ENCODE results near the gene AXIN1.

AXIN1 gene

DNA sequence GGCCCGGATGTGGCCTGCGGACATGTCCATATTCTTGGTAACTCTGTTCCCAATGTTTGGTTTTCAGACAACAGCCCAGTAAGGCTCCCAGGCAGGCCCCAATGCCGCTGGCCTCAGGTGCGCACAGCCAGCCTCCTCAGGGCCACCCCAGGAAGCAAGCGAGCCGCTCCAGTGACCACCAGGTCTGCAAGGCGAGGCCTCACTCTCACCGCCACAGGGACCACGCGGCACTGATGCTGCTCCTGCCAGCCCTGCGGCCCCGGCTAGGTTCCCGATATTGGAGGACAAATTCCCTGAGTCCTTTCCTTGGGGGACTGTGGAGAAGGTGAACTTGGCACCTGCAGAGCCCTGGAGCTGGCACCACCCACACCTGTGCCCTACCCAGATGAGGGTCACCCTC is 50.6 kb downstream of the AXIN1 start:
- no peaks in the 10 kb centered on the region for H3K27me3 Mint-ChIP-seq (ENCODE audit: low read depth)
- H3K27ac Mint-ChIP-seq, result no peak overlapping the region
- H3K4me3 Mint-ChIP-seq, result no peak overlapping the region
- peaks cover 4% of the 10 kb centered on the region for H3K36me3 Mint-ChIP-seq (ENCODE audit: low read depth)
- H3K9me3 Mint-ChIP-seq, result no peaks in the 10 kb centered on the region
- H3K4me1 Mint-ChIP-seq (ENCODE audit: low read depth), result no peaks in the 10 kb centered on the region

DNA sequence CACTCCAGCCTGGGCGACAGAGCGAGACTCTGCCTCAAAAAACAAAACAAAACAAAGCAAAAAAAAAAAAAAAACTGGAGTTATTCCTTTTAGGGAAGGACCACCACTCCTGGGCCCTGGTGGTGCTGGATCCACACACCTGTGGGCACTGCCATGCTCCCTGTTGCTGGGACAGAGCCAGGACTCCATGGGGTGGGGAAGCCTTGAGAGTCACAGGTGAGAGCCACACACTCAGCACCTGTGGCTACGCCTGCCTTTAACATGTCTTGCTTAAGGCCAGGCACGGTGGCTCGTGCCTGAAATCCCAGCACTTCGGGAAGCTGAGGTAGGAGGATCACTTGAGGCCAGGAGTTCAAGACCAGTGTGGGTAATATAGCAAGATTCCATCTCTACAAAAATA is 51.3 kb downstream of the AXIN1 start:
- Mint-ChIP-seq H3K9me3 (no peaks in the 10 kb centered on the region), H3K36me3 (ENCODE audit: low read depth) (peaks cover 4% of the 10 kb centered on the region)

DNA sequence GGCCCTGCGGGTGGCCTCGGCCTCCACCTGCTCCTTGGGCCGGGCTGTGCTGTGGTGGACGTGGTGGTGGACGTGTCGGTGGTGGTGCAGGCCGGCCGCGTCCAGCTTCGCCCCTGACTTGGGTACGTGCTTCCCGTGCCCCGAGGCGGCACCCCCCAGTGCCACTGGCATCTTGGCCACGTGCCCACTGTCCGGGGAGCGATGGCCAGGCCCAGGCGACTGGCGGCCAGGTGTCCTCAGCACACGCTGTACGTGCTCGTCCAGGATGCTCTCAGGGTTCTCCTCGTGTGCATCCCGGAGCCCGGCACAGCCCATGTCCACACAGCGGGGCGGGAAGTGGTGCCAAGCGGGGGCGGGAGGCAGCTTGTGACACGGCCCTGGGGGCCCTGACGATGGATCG is 54.7 kb downstream of the AXIN1 start:
- Mint-ChIP-seq H3K4me1 (ENCODE audit: low read depth) (no peaks in the 10 kb centered on the region), H3K27me3 (ENCODE audit: low read depth) (no peaks in the 10 kb centered on the region), H3K9me3 (no peaks in the 10 kb centered on the region), H3K4me3 (no peak overlapping the region), H3K27ac (no peak overlapping the region), H3K36me3 (ENCODE audit: low read depth) (peaks cover 1% of the 10 kb centered on the region)

More for the DNA sequence above, 51.3 kb downstream of the AXIN1 start:
- Mint-ChIP-seq H3K4me3 (no peak overlapping the region), H3K27me3 (ENCODE audit: low read depth) (no peaks in the 10 kb centered on the region), H3K27ac (peak overlapping the region; percentile 4), H3K4me1 (ENCODE audit: low read depth) (no peaks in the 10 kb centered on the region)

- Mint-ChIP-seq H3K9me3 (no peaks in the 10 kb centered on the region), H3K27me3 (ENCODE audit: low read depth) (no peaks in the 10 kb centered on the region), H3K36me3 (ENCODE audit: low read depth) (peaks cover 1% of the 10 kb centered on the region), H3K4me1 (ENCODE audit: low read depth) (no peaks in the 10 kb centered on the region), H3K4me3 (no peak overlapping the region), H3K27ac (no peak overlapping the region)
Measured at GRCh38 chr16:296806-297510, 55.6 kb downstream of the AXIN1 start.

DNA sequence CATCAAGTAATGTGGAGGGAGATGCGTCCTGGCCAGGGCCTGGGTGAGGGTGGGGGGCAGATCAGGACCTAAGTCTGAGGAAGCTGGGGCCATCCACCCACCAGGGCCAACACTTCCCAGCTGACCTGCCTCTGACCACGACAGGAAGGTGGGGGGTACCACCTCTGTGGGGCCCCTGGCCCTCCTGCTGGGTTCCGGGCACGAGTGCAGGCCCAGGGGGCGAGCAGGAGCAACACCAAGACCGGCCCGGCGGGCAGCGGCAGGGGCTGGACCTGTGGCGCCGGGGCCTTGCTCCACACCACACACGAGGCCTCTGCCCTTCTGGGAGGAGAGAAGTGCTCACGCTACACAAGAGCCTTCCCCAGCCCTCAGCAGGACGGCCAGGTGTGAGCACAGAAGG is 56.2 kb downstream of the AXIN1 start:
- Mint-ChIP-seq H3K27ac (no peak overlapping the region), H3K27me3 (ENCODE audit: low read depth) (no peaks in the 10 kb centered on the region), H3K4me3 (no peak overlapping the region), H3K4me1 (ENCODE audit: low read depth) (no peaks in the 10 kb centered on the region), H3K9me3 (no peaks in the 10 kb centered on the region), H3K36me3 (ENCODE audit: low read depth) (peaks cover 1% of the 10 kb centered on the region)

DNA sequence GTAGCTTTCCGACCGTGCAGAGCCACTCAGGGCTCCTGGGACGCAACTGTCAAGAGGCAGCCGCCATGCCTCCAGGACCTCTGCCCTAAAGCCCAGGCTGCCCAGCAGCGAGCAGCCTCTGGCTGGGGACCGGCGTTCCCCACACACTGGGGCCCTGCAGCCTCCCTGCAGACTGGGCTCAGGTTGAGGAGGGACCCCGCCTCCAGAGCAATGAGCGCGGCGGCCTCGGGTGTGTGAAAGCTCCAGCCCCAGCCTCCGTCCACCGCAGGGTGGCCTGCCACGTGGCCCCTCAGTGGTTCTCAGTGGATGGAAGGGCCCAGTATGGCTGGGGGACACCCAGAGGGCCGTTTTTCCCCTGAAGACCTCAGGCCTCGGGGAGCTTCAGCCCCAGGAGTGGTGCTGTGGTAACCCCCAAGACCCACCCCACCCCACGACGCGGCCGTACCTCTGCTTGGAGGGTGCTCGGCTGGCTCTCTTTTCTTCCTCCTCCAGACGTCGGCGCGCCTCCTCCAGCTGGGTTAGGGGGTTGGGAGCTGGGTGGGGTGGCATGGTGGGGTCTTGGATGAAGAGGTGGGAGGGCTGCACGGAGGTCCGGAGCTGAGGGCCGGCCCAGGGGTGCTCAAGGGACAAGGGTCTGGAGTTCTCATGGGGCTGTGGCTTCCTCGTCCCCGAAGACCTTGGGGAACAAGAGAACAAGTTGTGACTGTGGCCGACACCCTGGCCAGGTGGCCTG is 59.3 kb downstream of the AXIN1 start:
- no peaks in the 10 kb centered on the region for H3K4me1 Mint-ChIP-seq (ENCODE audit: low read depth)
- no peaks in the 10 kb centered on the region for H3K9me3 Mint-ChIP-seq
- no peaks in the 10 kb centered on the region for H3K36me3 Mint-ChIP-seq (ENCODE audit: low read depth)
- no peaks in the 10 kb centered on the region for H3K27me3 Mint-ChIP-seq (ENCODE audit: low read depth)
- no peak overlapping the region for H3K27ac Mint-ChIP-seq
- H3K4me3 Mint-ChIP-seq, result no peak overlapping the region

GRCh38 chr16:291539-291938 is 61.0 kb downstream of the AXIN1 start:
- Mint-ChIP-seq H3K4me1 (ENCODE audit: low read depth) (no peaks in the 10 kb centered on the region), H3K36me3 (ENCODE audit: low read depth) (peaks cover 2% of the 10 kb centered on the region), H3K27ac (no peak overlapping the region), H3K27me3 (ENCODE audit: low read depth) (no peaks in the 10 kb centered on the region), H3K9me3 (no peaks in the 10 kb centered on the region), H3K4me3 (no peak overlapping the region)

DNA sequence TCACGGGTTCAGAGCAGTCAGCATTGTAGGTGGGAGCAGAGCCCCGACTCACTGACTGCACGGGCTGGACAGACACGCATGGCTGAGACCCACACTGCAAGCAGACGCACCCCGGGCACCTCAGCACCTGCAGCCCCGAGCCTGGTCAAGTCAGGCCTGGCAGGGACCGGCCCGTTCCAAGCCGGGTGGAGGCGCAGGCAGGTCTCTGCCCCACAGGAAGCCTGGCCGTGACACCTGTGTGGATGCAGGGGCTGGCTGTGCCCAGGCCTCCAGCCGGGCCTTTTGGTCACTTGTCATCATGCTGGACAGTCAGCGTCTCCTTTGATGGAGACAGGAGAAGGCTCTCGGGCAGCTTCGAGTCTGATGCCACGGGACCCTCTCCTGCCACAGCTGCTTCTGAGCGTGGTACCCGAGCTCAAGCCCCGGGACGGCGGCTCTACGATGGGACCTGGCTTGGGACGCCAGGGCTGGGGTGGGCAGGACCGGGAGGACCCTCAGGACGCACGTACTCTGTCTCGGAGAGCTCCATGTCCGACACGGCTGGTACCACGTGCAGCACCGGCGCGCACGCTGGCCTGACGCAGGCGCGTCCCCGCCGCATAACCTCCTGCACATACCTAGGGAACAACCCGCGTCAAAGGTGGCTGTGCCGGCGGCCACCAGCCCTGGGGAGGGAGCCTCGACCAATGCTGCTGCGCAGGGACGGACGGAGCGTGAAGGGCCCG is 61.7 kb downstream of the AXIN1 start:
- Mint-ChIP-seq H3K27ac (no peak overlapping the region), H3K9me3 (no peaks in the 10 kb centered on the region), H3K27me3 (ENCODE audit: low read depth) (no peaks in the 10 kb centered on the region), H3K4me1 (ENCODE audit: low read depth) (no peaks in the 10 kb centered on the region), H3K36me3 (ENCODE audit: low read depth) (peaks cover 6% of the 10 kb centered on the region), H3K4me3 (no peak overlapping the region)

- Mint-ChIP-seq H3K27ac (no peak overlapping the region), H3K27me3 (ENCODE audit: low read depth) (no peaks in the 10 kb centered on the region), H3K4me3 (no peak overlapping the region), H3K9me3 (no peaks in the 10 kb centered on the region), H3K4me1 (ENCODE audit: low read depth) (no peaks in the 10 kb centered on the region), H3K36me3 (ENCODE audit: low read depth) (peaks cover 6% of the 10 kb centered on the region)
Measured at GRCh38 chr16:290015-290680, 62.4 kb downstream of the AXIN1 start.

- Mint-ChIP-seq H3K27ac (no peak overlapping the region), H3K36me3 (ENCODE audit: low read depth) (peaks cover 6% of the 10 kb centered on the region), H3K9me3 (no peaks in the 10 kb centered on the region), H3K4me3 (no peak overlapping the region), H3K27me3 (ENCODE audit: low read depth) (no peaks in the 10 kb centered on the region), H3K4me1 (ENCODE audit: low read depth) (no peaks in the 10 kb centered on the region)
Measured at GRCh38 chr16:289395-289997, 63.0 kb downstream of the AXIN1 start.

- Mint-ChIP-seq H3K9me3 (no peaks in the 10 kb centered on the region), H3K36me3 (ENCODE audit: low read depth) (peaks cover 6% of the 10 kb centered on the region), H3K4me1 (ENCODE audit: low read depth) (no peaks in the 10 kb centered on the region), H3K4me3 (no peak overlapping the region), H3K27me3 (ENCODE audit: low read depth) (no peaks in the 10 kb centered on the region), H3K27ac (no peak overlapping the region)
Measured at GRCh38 chr16:287981-288920, 64.3 kb downstream of the AXIN1 start.

GRCh38 chr16:287298-287811 is 65.2 kb downstream of the AXIN1 start:
- Mint-ChIP-seq H3K4me3 (no peak overlapping the region), H3K4me1 (ENCODE audit: low read depth) (no peaks in the 10 kb centered on the region), H3K36me3 (ENCODE audit: low read depth) (peaks cover 6% of the 10 kb centered on the region), H3K27ac (no peak overlapping the region), H3K9me3 (no peaks in the 10 kb centered on the region), H3K27me3 (ENCODE audit: low read depth) (no peaks in the 10 kb centered on the region)

GRCh38 chr16:286491-287297 is 65.8 kb downstream of the AXIN1 start:
- no peak overlapping the region for H3K4me3 Mint-ChIP-seq
- no peak overlapping the region for H3K27ac Mint-ChIP-seq
- no peaks in the 10 kb centered on the region for H3K27me3 Mint-ChIP-seq (ENCODE audit: low read depth)
- H3K9me3 Mint-ChIP-seq, result no peaks in the 10 kb centered on the region
- H3K4me1 Mint-ChIP-seq (ENCODE audit: low read depth), result no peaks in the 10 kb centered on the region
- H3K36me3 Mint-ChIP-seq (ENCODE audit: low read depth), result peaks cover 6% of the 10 kb centered on the region

All from T-helper 1 cell treated with Interleukin-12 subunit alpha and Interleukin-12 subunit beta and Interleukin-4 antibody, amounts not matched to agents 30 μg/mL and 1 μg/mL, for 36 hours (primary cell).